H1 (cell line): ENCODE results near the gene GULP1. TPM values are rescaled to one million over a fixed set of nuclear protein-coding genes. Genes with fewer than 3 reads are reported as not detected.

Experiments used
- CTCF ChIA-PET: fragments of 300-600 bp; sonication (Branson Sonifier 250); formaldehyde crosslinking; loops from one replicate; lab custom pipeline; 2021; ENCODE audit not compliant: partially characterized antibody; lab: Charles Lee
- POLR2A ChIA-PET: fragments of 300-600 bp; sonication (Branson Sonifier 250); formaldehyde crosslinking; loops from one replicate; lab custom pipeline; 2021; ENCODE audit warnings: inconsistent platforms; ENCODE audit not compliant: partially characterized antibody; lab: Charles Lee
- DNase-seq, 2 experiments: peaks; one replicate each; pipeline versions ENCODE4 v3.0.0 to v3.0.0-alpha.2; 2010 to 2022; ENCODE audit warnings: low spot score in 2 of 2, low read depth in 1 of 2, mixed read lengths in 1 of 2
- FAIRE-seq: peaks from 2 replicates; lab custom pipeline; 2011; peaks lifted over from hg19 to GRCh38; lab: Jason Lieb, UNC
- H2AFZ ChIP-seq: 2 replicates; pipeline ENCODE4 v1.8.1; 2012; ENCODE audit warnings: low read length, inconsistent platforms
- H2AK5ac ChIP-seq: 2 replicates; pipeline ENCODE4 v1.6.1; 2013; ENCODE audit warnings: low read depth, low read length
- H2BK120ac ChIP-seq: replicated peaks from 2 replicates; pipeline ENCODE3; 2013; ENCODE audit warnings: low read depth, low read length, inconsistent platforms
- H2BK12ac ChIP-seq: 2 replicates; pipeline ENCODE4 v1.6.1; 2013; ENCODE audit warnings: low read depth, low read length
- H2BK15ac ChIP-seq: 2 replicates; pipeline ENCODE4 v1.6.1; 2013; ENCODE audit warnings: low read length
- H2BK20ac ChIP-seq: 2 replicates; pipeline ENCODE4 v1.6.1; 2013; ENCODE audit warnings: low read length
- H2BK5ac ChIP-seq: 2 replicates; pipeline ENCODE4 v1.6.1; 2013; ENCODE audit warnings: low read depth, low read length
- H3K14ac ChIP-seq: 2 replicates; pipeline ENCODE4 v1.6.1; 2013; ENCODE audit warnings: inconsistent platforms; ENCODE audit not compliant: insufficient read length
- H3K18ac ChIP-seq: 2 replicates; pipeline ENCODE4 v1.6.1; 2013; ENCODE audit warnings: low read length; ENCODE audit errors: extremely low read depth
- H3K23ac ChIP-seq: 2 replicates; pipeline ENCODE4 v1.6.1; 2013; ENCODE audit warnings: inconsistent platforms; ENCODE audit not compliant: insufficient read length
- H3K23me2 ChIP-seq: 2 replicates; pipeline ENCODE4 v1.6.1; 2013; ENCODE audit warnings: low read depth, low read length
- H3K27ac ChIP-seq: 2 replicates; pipeline ENCODE4 v1.6.1; 2011; ENCODE audit warnings: low read depth, low read length, inconsistent platforms
- H3K27me3 ChIP-seq, 4 experiments: replicated peaks in 1 of 4; 1 replicate in 1 of 4; 2 replicates in 3 of 4; pipeline versions ENCODE4 v1.6.1 to v1.8.1; 2011 to 2013; ENCODE audit warnings: low read length in 3 of 4, mild to moderate bottlenecking in 3 of 4, inconsistent platforms in 2 of 4, mixed read lengths in 2 of 4, moderate library complexity in 1 of 4; ENCODE audit not compliant: control insufficient read depth in 3 of 4, insufficient read depth in 3 of 4; ENCODE audit errors: extremely low read depth in 1 of 4
- H3K36me3 ChIP-seq, 4 experiments: 2 replicates each; pipeline versions ENCODE4 v1.6.1 to v1.8.1; 2011 to 2013; ENCODE audit warnings: mild to moderate bottlenecking in 4 of 4, low read length in 3 of 4, moderate library complexity in 2 of 4, control low read depth in 1 of 4, inconsistent platforms in 1 of 4; ENCODE audit not compliant: insufficient read depth in 4 of 4, control insufficient read depth in 2 of 4
- H3K4ac ChIP-seq: replicated peaks from 2 replicates; pipeline ENCODE3; 2013; ENCODE audit warnings: low read length, low read depth, mixed read lengths, inconsistent platforms; ENCODE audit not compliant: insufficient read length
- H3K4me1 ChIP-seq, 4 experiments: replicated peaks in 1 of 4; 1 replicate in 1 of 4; 2 replicates in 3 of 4; pipeline versions ENCODE4 v1.6.1 to v1.8.1; 2011 to 2013; ENCODE audit warnings: low read length in 3 of 4, inconsistent platforms in 2 of 4, mixed read lengths in 1 of 4; ENCODE audit not compliant: insufficient read depth in 4 of 4, control insufficient read depth in 3 of 4
- H3K4me2 ChIP-seq, 2 experiments: 2 replicates each; pipeline versions ENCODE4 v1.6.1 to v1.8.1; 2011 to 2013; ENCODE audit warnings: low read depth in 2 of 2, low read length in 2 of 2, control low read depth in 1 of 2, inconsistent platforms in 1 of 2, mild to moderate bottlenecking in 1 of 2; ENCODE audit not compliant: insufficient read depth in 1 of 2
- H3K4me3 ChIP-seq, 4 experiments: fragments of 200-600, 300-600 bp in 1 of 4; sonication (generic), shearing (Covaris generic), sonication (Bioruptor Twin) in 1 of 4; 2 replicates each; pipeline versions ENCODE4 v1.5.1 to v1.8.1; 2011 to 2016; ENCODE audit warnings: low read length in 4 of 4, low read depth in 3 of 4, control low read depth in 2 of 4, inconsistent platforms in 2 of 4, mild to moderate bottlenecking in 2 of 4, mixed read lengths in 1 of 4, moderate library complexity in 1 of 4; ENCODE audit not compliant: insufficient read depth in 2 of 4; ENCODE audit errors: extremely low read depth in 1 of 4
- H3K56ac ChIP-seq: replicated peaks from 2 replicates; pipeline ENCODE3; 2013; ENCODE audit warnings: low read depth, mild to moderate bottlenecking, mixed read lengths, low read length, inconsistent platforms; ENCODE audit not compliant: insufficient read length
- H3K79me1 ChIP-seq: 2 replicates; pipeline ENCODE4 v1.6.1; 2013; ENCODE audit warnings: low read depth, low read length, control low read depth
- H3K79me2 ChIP-seq, 2 experiments: 2 replicates each; pipeline versions ENCODE4 v1.6.1 to v1.8.1; 2012 to 2013; ENCODE audit warnings: low read length in 2 of 2, mild to moderate bottlenecking in 2 of 2, inconsistent platforms in 1 of 2; ENCODE audit not compliant: insufficient read depth in 2 of 2, control insufficient read depth in 1 of 2
- H3K9ac ChIP-seq, 4 experiments: replicated peaks in 1 of 4; 1 replicate in 1 of 4; 2 replicates in 3 of 4; pipeline versions ENCODE4 v1.6.1 to v1.8.1; 2011 to 2013; ENCODE audit warnings: low read depth in 3 of 4, low read length in 3 of 4, control low read depth in 2 of 4, mild to moderate bottlenecking in 2 of 4, moderate library complexity in 2 of 4, inconsistent platforms in 1 of 4; ENCODE audit errors: extremely low read depth in 1 of 4
- H3K9me3 ChIP-seq, 2 experiments: 2 replicates each; pipeline versions ENCODE4 v1.6.1 to v1.8.1; 2012 to 2013; ENCODE audit warnings: mild to moderate bottlenecking in 2 of 2, moderate library complexity in 2 of 2, control low read depth in 1 of 2, inconsistent platforms in 1 of 2, low read depth in 1 of 2, low read length in 1 of 2, mixed read lengths in 1 of 2; ENCODE audit not compliant: insufficient read depth in 2 of 2
- H4K20me1 ChIP-seq, 2 experiments: replicated peaks in 1 of 2; 2 replicates each; pipeline versions ENCODE3 to v1.8.1; 2011 to 2013; ENCODE audit warnings: inconsistent platforms in 2 of 2, low read length in 2 of 2, mild to moderate bottlenecking in 1 of 2; ENCODE audit not compliant: insufficient read depth in 2 of 2, control insufficient read depth in 1 of 2
- H4K5ac ChIP-seq: 2 replicates; pipeline ENCODE4 v1.6.1; 2013; ENCODE audit warnings: low read length, low read depth, mixed read lengths, inconsistent platforms; ENCODE audit not compliant: insufficient read length
- H4K8ac ChIP-seq: 2 replicates; pipeline ENCODE4 v1.8.0; 2013; ENCODE audit warnings: mild to moderate bottlenecking, moderate library complexity, low read length, inconsistent platforms; ENCODE audit not compliant: insufficient read depth; ENCODE audit errors: extremely low read depth
- H4K91ac ChIP-seq: replicated peaks from 2 replicates; pipeline ENCODE3; 2013; ENCODE audit warnings: low read length, mixed read lengths, inconsistent platforms; ENCODE audit not compliant: insufficient read length
- ATF3 ChIP-seq: IDR thresholded peaks from 2 replicates; pipeline ENCODE4 v1.6.1; 2011; ENCODE audit warnings: low read depth, mild to moderate bottlenecking, low read length; ENCODE audit not compliant: insufficient read depth
- WGBS, 2 experiments: shearing (Covaris generic) in 1 of 2; methylation state at CpG; one replicate each; pipeline versions ENCODE4 v1.1.6 to v1.1.7; 2013 to 2015; ENCODE audit warnings: low lambda C conversion rate in 2 of 2, mixed read lengths in 2 of 2, inconsistent platforms in 1 of 2, low coverage in 1 of 2, missing lambda C conversion rate in 1 of 2; ENCODE audit not compliant: insufficient replicate concordance in 2 of 2, insufficient coverage in 1 of 2, insufficient read length in 1 of 2; ENCODE audit errors: extremely low coverage in 1 of 2, missing lambda C conversion rate in 1 of 2; 5-methylcytosine and 5-hydroxymethylcytosine counted together
- polyA plus RNA-seq, 7 experiments: library from polyadenylated mRNA; depleted of rRNA in 3 of 7; stranded (reverse) in 5 of 7; unstranded in 2 of 7; fragments of >200 nt in 5 of 7; fragments of 200-250 nt in 2 of 7; gene quantifications; 1 replicate in 5 of 7; 2 replicates in 1 of 7; 4 replicates in 1 of 7; pipeline versions ENCODE4 v1.2.1 to v1.2.3, GENCODE V29; 2011 to 2013; ENCODE audit warnings: missing spikeins in 2 of 7, mixed read lengths in 2 of 7
- total RNA-seq: library from RNA; stranded (reverse); fragmentation: NEBNext Ultra II Directional; extraction: Animal tissue kit (Norgen Biotek cat#: 25700); gene quantifications from 2 replicates; pipeline ENCODE4 v1.2.1, GENCODE V29; 2021

Gene GULP1
- total and polyA plus RNA-seq, 2 of the 8 experiments (the other 6 are each of a cell fraction or from before 2014, with no cell fraction given) = 69.7 to 139 TPM

- H3K56ac ChIP-seq = no peak overlapping the region
- no peak overlapping the region for H2BK5ac ChIP-seq
- H3K79me1 ChIP-seq = peaks cover 5% of the 10 kb centered on the region; the same call in 1 of the 2 replicates
- no peak overlapping the region for H4K8ac ChIP-seq
- no peaks in the 10 kb centered on the region for H3K9me3 ChIP-seq
- H3K9ac ChIP-seq = no peak overlapping the region
- no peak overlapping the region for H4K5ac ChIP-seq
- H3K36me3 ChIP-seq = no peaks in the 10 kb centered on the region; a peak in 2 of 8 replicates
- no peak overlapping the region for H3K4ac ChIP-seq
- 92% methylated on average over 1 of the region's 1 CpG; no CpG with 5 or more reads in 1 of the 2 experiments for WGBS, 2 experiments
- no peak overlapping the region for H2BK20ac ChIP-seq
- no peak overlapping the region for H3K18ac ChIP-seq
- H3K4me3 ChIP-seq = no peak overlapping the region
- H2BK12ac ChIP-seq = no peak overlapping the region
- H4K20me1 ChIP-seq = peaks cover 4 to 5% of the 10 kb centered on the region in 2 experiments
- H3K23me2 ChIP-seq = no peaks in the 10 kb centered on the region
- no peak overlapping the region for H3K23ac ChIP-seq
- H2BK15ac ChIP-seq = no peak overlapping the region
- no peak overlapping the region for H2AFZ ChIP-seq
- POLR2A ChIA-PET = no interaction called here
- CTCF ChIA-PET = no interaction called here
- H2AK5ac ChIP-seq = no peak overlapping the region
- FAIRE-seq (no peak), DNase-seq (no peak)
- peaks cover 0 to 11% (median 6%) of the 10 kb centered on the region in 4 experiments; a peak in 2 of 7 replicates for H3K4me1 ChIP-seq
- no peak overlapping the region for H3K14ac ChIP-seq
- no peak overlapping the region for H2BK120ac ChIP-seq
- no peak for TF ChIP-seq ATF3
- H4K91ac ChIP-seq = no peak overlapping the region
- peaks cover 0 to 99% of the 10 kb centered on the region in 2 experiments; a peak in 2 of 4 replicates for H3K79me2 ChIP-seq
- H3K4me2 ChIP-seq = no peak overlapping the region
- no peaks in the 10 kb centered on the region for H3K27me3 ChIP-seq
- no peak overlapping the region for H3K27ac ChIP-seq
Observed at GRCh38 chr2:188349019-188349418, 57.3 kb downstream of the GULP1 start.
